Kidney tubule cell (primary cell): Measurements from ENCODE around the gene MAS1L.

Experiments used
- DNase-seq: peaks from one replicate; pipeline ENCODE4 v3.0.0-alpha.2; 2018; ENCODE audit warnings: low spot score

Gene MAS1L

GRCh38 chr6:29487660-29488059, at the start of gene MAS1L:
MAS1L (minus strand) TSS chr6:29487956; CDS start chr6:29487902, 54 bp downstream.
- DNase-seq: no peak

GRCh38 chr6:29532320-29532951, 44.7 kb upstream of the MAS1L start:
- no peak for DNase-seq

- DNase-seq: peak; percentile 53
Measured at GRCh38 chr6:29531668-29532067, 43.9 kb upstream of the MAS1L start.

- no peak for DNase-seq
Measured at GRCh38 chr6:29530671-29531310, 43.0 kb upstream of the MAS1L start.

GRCh38 chr6:29529956-29530355, 42.2 kb upstream of the MAS1L start:
- no peak for DNase-seq

GRCh38 chr6:29528988-29529560, 41.3 kb upstream of the MAS1L start:
- DNase-seq: no peak

- no peak for DNase-seq
Measured at GRCh38 chr6:29528300-29528931, 40.7 kb upstream of the MAS1L start.

- DNase-seq: no peak
Measured at GRCh38 chr6:29527564-29527963, 39.8 kb upstream of the MAS1L start.

- no peak for DNase-seq
Measured at GRCh38 chr6:29527126-29527525, 39.4 kb upstream of the MAS1L start.

- no peak for DNase-seq
Measured at GRCh38 chr6:29525311-29525639, 37.5 kb upstream of the MAS1L start.

- DNase-seq: no peak
Measured at GRCh38 chr6:29524444-29525310, 36.9 kb upstream of the MAS1L start.

- DNase-seq: no peak
Measured at GRCh38 chr6:29524044-29524443, 36.3 kb upstream of the MAS1L start.

GRCh38 chr6:29522227-29522626, 34.5 kb upstream of the MAS1L start:
- no peak for DNase-seq

- DNase-seq: no peak
Measured at GRCh38 chr6:29521006-29521680, 33.4 kb upstream of the MAS1L start.

- no peak for DNase-seq
Measured at GRCh38 chr6:29520232-29520631, 32.5 kb upstream of the MAS1L start.

GRCh38 chr6:29519291-29520010, 31.7 kb upstream of the MAS1L start:
- no peak for DNase-seq

GRCh38 chr6:29517728-29518440, 30.1 kb upstream of the MAS1L start:
- DNase-seq: no peak

GRCh38 chr6:29517245-29517644, 29.5 kb upstream of the MAS1L start:
- DNase-seq: no peak

- DNase-seq: peak; percentile 75
Measured at GRCh38 chr6:29516108-29516507, 28.4 kb upstream of the MAS1L start.

- DNase-seq: no peak
Measured at GRCh38 chr6:29510746-29511300, 23.1 kb upstream of the MAS1L start.
